Esophagus muscularis mucosa (tissue), 4 donors: ENCODE measurements around the gene SOWAHA.

Experiments used
- CTCF ChIP-seq, 3 experiments: fragments of 200-600 bp in 2 of 3; fragments of 450-650 bp in 1 of 3; sonication (generic) in 2 of 3; IDR thresholded peaks; one replicate each; pipeline ENCODE4 v1.5.1; 2017 to 2019; ENCODE audit warnings: antibody characterized with exemption in 3 of 3, mild to moderate bottlenecking in 2 of 3, moderate library complexity in 1 of 3
- EP300 ChIP-seq: sonication (generic); formaldehyde crosslinking; IDR thresholded peaks from one replicate; pipeline ENCODE4 v1.6.1; 2017; ENCODE audit warnings: antibody characterized with exemption
- POLR2A ChIP-seq: fragments of 450-650 bp; IDR thresholded peaks from one replicate; pipeline ENCODE4 v1.6.1; 2017; ENCODE audit warnings: antibody characterized with exemption, moderate library complexity, mild to moderate bottlenecking, low read depth
- POLR2AphosphoS5 ChIP-seq, 2 donors: sonication (generic); formaldehyde crosslinking; IDR thresholded peaks; one replicate each; pipeline ENCODE4 v1.6.1; 2017; ENCODE audit warnings: antibody characterized with exemption in 2 of 2

- TF ChIP-seq CTCF (IDR thresholded peaks at IDR 0.05) (no peak), POLR2A (no peak), POLR2AphosphoS5 (IDR thresholded peaks at IDR 0.05) (no peak), EP300 (no peak)
Measured at GRCh38 chr5:132824426-132824825, 11.3 kb downstream of the SOWAHA start.
